H1 (cell line): Measurements from ENCODE around the gene ANXA3. TPM values are rescaled to one million over a fixed set of nuclear protein-coding genes. Genes with fewer than 3 reads are reported as not detected.

Experiments
- CTCF ChIA-PET: fragments of 300-600 bp; sonication (Branson Sonifier 250); formaldehyde crosslinking; loops from one replicate; lab custom pipeline; 2021; ENCODE audit not compliant: partially characterized antibody; lab: Charles Lee
- POLR2A ChIA-PET: fragments of 300-600 bp; sonication (Branson Sonifier 250); formaldehyde crosslinking; loops from one replicate; lab custom pipeline; 2021; ENCODE audit warnings: inconsistent platforms; ENCODE audit not compliant: partially characterized antibody; lab: Charles Lee
- DNase-seq, 2 experiments: peaks; one replicate each; pipeline versions ENCODE4 v3.0.0 to v3.0.0-alpha.2; 2010 to 2022; ENCODE audit warnings: low spot score in 2 of 2, low read depth in 1 of 2, mixed read lengths in 1 of 2
- FAIRE-seq: peaks from 2 replicates; lab custom pipeline; 2011; peaks lifted over from hg19 to GRCh38; lab: Jason Lieb, UNC
- H2AFZ ChIP-seq: 2 replicates; pipeline ENCODE4 v1.8.1; 2012; ENCODE audit warnings: low read length, inconsistent platforms
- H2AK5ac ChIP-seq: 2 replicates; pipeline ENCODE4 v1.6.1; 2013; ENCODE audit warnings: low read depth, low read length
- H2BK120ac ChIP-seq: replicated peaks from 2 replicates; pipeline ENCODE3; 2013; ENCODE audit warnings: low read depth, low read length, inconsistent platforms
- H2BK12ac ChIP-seq: 2 replicates; pipeline ENCODE4 v1.6.1; 2013; ENCODE audit warnings: low read depth, low read length
- H2BK15ac ChIP-seq: 2 replicates; pipeline ENCODE4 v1.6.1; 2013; ENCODE audit warnings: low read length
- H2BK20ac ChIP-seq: 2 replicates; pipeline ENCODE4 v1.6.1; 2013; ENCODE audit warnings: low read length
- H2BK5ac ChIP-seq: 2 replicates; pipeline ENCODE4 v1.6.1; 2013; ENCODE audit warnings: low read depth, low read length
- H3K14ac ChIP-seq: 2 replicates; pipeline ENCODE4 v1.6.1; 2013; ENCODE audit warnings: inconsistent platforms; ENCODE audit not compliant: insufficient read length
- H3K18ac ChIP-seq: 2 replicates; pipeline ENCODE4 v1.6.1; 2013; ENCODE audit warnings: low read length; ENCODE audit errors: extremely low read depth
- H3K23ac ChIP-seq: 2 replicates; pipeline ENCODE4 v1.6.1; 2013; ENCODE audit warnings: inconsistent platforms; ENCODE audit not compliant: insufficient read length
- H3K23me2 ChIP-seq: 2 replicates; pipeline ENCODE4 v1.6.1; 2013; ENCODE audit warnings: low read depth, low read length
- H3K27ac ChIP-seq: 2 replicates; pipeline ENCODE4 v1.6.1; 2011; ENCODE audit warnings: low read depth, low read length, inconsistent platforms
- H3K27me3 ChIP-seq, 4 experiments: replicated peaks in 1 of 4; 1 replicate in 1 of 4; 2 replicates in 3 of 4; pipeline versions ENCODE4 v1.6.1 to v1.8.1; 2011 to 2013; ENCODE audit warnings: low read length in 3 of 4, mild to moderate bottlenecking in 3 of 4, inconsistent platforms in 2 of 4, mixed read lengths in 2 of 4, moderate library complexity in 1 of 4; ENCODE audit not compliant: control insufficient read depth in 3 of 4, insufficient read depth in 3 of 4; ENCODE audit errors: extremely low read depth in 1 of 4
- H3K36me3 ChIP-seq, 4 experiments: 2 replicates each; pipeline versions ENCODE4 v1.6.1 to v1.8.1; 2011 to 2013; ENCODE audit warnings: mild to moderate bottlenecking in 4 of 4, low read length in 3 of 4, moderate library complexity in 2 of 4, control low read depth in 1 of 4, inconsistent platforms in 1 of 4; ENCODE audit not compliant: insufficient read depth in 4 of 4, control insufficient read depth in 2 of 4
- H3K4ac ChIP-seq: replicated peaks from 2 replicates; pipeline ENCODE3; 2013; ENCODE audit warnings: low read length, low read depth, mixed read lengths, inconsistent platforms; ENCODE audit not compliant: insufficient read length
- H3K4me1 ChIP-seq, 4 experiments: replicated peaks in 1 of 4; 1 replicate in 1 of 4; 2 replicates in 3 of 4; pipeline versions ENCODE4 v1.6.1 to v1.8.1; 2011 to 2013; ENCODE audit warnings: low read length in 3 of 4, inconsistent platforms in 2 of 4, mixed read lengths in 1 of 4; ENCODE audit not compliant: insufficient read depth in 4 of 4, control insufficient read depth in 3 of 4
- H3K4me2 ChIP-seq, 2 experiments: 2 replicates each; pipeline versions ENCODE4 v1.6.1 to v1.8.1; 2011 to 2013; ENCODE audit warnings: low read depth in 2 of 2, low read length in 2 of 2, control low read depth in 1 of 2, inconsistent platforms in 1 of 2, mild to moderate bottlenecking in 1 of 2; ENCODE audit not compliant: insufficient read depth in 1 of 2
- H3K4me3 ChIP-seq, 4 experiments: fragments of 200-600, 300-600 bp in 1 of 4; sonication (generic), shearing (Covaris generic), sonication (Bioruptor Twin) in 1 of 4; 2 replicates each; pipeline versions ENCODE4 v1.5.1 to v1.8.1; 2011 to 2016; ENCODE audit warnings: low read length in 4 of 4, low read depth in 3 of 4, control low read depth in 2 of 4, inconsistent platforms in 2 of 4, mild to moderate bottlenecking in 2 of 4, mixed read lengths in 1 of 4, moderate library complexity in 1 of 4; ENCODE audit not compliant: insufficient read depth in 2 of 4; ENCODE audit errors: extremely low read depth in 1 of 4
- H3K56ac ChIP-seq: replicated peaks from 2 replicates; pipeline ENCODE3; 2013; ENCODE audit warnings: low read depth, mild to moderate bottlenecking, mixed read lengths, low read length, inconsistent platforms; ENCODE audit not compliant: insufficient read length
- H3K79me1 ChIP-seq: 2 replicates; pipeline ENCODE4 v1.6.1; 2013; ENCODE audit warnings: low read depth, low read length, control low read depth
- H3K79me2 ChIP-seq, 2 experiments: 2 replicates each; pipeline versions ENCODE4 v1.6.1 to v1.8.1; 2012 to 2013; ENCODE audit warnings: low read length in 2 of 2, mild to moderate bottlenecking in 2 of 2, inconsistent platforms in 1 of 2; ENCODE audit not compliant: insufficient read depth in 2 of 2, control insufficient read depth in 1 of 2
- H3K9ac ChIP-seq, 4 experiments: replicated peaks in 1 of 4; 1 replicate in 1 of 4; 2 replicates in 3 of 4; pipeline versions ENCODE4 v1.6.1 to v1.8.1; 2011 to 2013; ENCODE audit warnings: low read depth in 3 of 4, low read length in 3 of 4, control low read depth in 2 of 4, mild to moderate bottlenecking in 2 of 4, moderate library complexity in 2 of 4, inconsistent platforms in 1 of 4; ENCODE audit errors: extremely low read depth in 1 of 4
- H3K9me3 ChIP-seq, 2 experiments: 2 replicates each; pipeline versions ENCODE4 v1.6.1 to v1.8.1; 2012 to 2013; ENCODE audit warnings: mild to moderate bottlenecking in 2 of 2, moderate library complexity in 2 of 2, control low read depth in 1 of 2, inconsistent platforms in 1 of 2, low read depth in 1 of 2, low read length in 1 of 2, mixed read lengths in 1 of 2; ENCODE audit not compliant: insufficient read depth in 2 of 2
- H4K20me1 ChIP-seq, 2 experiments: replicated peaks in 1 of 2; 2 replicates each; pipeline versions ENCODE3 to v1.8.1; 2011 to 2013; ENCODE audit warnings: inconsistent platforms in 2 of 2, low read length in 2 of 2, mild to moderate bottlenecking in 1 of 2; ENCODE audit not compliant: insufficient read depth in 2 of 2, control insufficient read depth in 1 of 2
- H4K5ac ChIP-seq: 2 replicates; pipeline ENCODE4 v1.6.1; 2013; ENCODE audit warnings: low read length, low read depth, mixed read lengths, inconsistent platforms; ENCODE audit not compliant: insufficient read length
- H4K8ac ChIP-seq: 2 replicates; pipeline ENCODE4 v1.8.0; 2013; ENCODE audit warnings: mild to moderate bottlenecking, moderate library complexity, low read length, inconsistent platforms; ENCODE audit not compliant: insufficient read depth; ENCODE audit errors: extremely low read depth
- H4K91ac ChIP-seq: replicated peaks from 2 replicates; pipeline ENCODE3; 2013; ENCODE audit warnings: low read length, mixed read lengths, inconsistent platforms; ENCODE audit not compliant: insufficient read length
- ATF3 ChIP-seq: IDR thresholded peaks from 2 replicates; pipeline ENCODE4 v1.6.1; 2011; ENCODE audit warnings: low read depth, mild to moderate bottlenecking, low read length; ENCODE audit not compliant: insufficient read depth
- BCL11A ChIP-seq, 2 experiments: IDR thresholded peaks; one replicate each; pipeline ENCODE4 v1.6.1; 2011; ENCODE audit warnings: low read depth in 2 of 2, low read length in 2 of 2, mild to moderate bottlenecking in 2 of 2
- CREB1 ChIP-seq: IDR thresholded peaks from 2 replicates; pipeline ENCODE4 v1.6.1; 2012; ENCODE audit warnings: inconsistent platforms
- E2F6 ChIP-seq: IDR thresholded peaks from 2 replicates; pipeline ENCODE4 v1.6.1; 2012; ENCODE audit warnings: inconsistent platforms
- KDM5A ChIP-seq: fragments of 200-600 bp; IDR thresholded peaks from 2 replicates; pipeline ENCODE4 v1.7.1; 2012; ENCODE audit warnings: mild to moderate bottlenecking, low read length, inconsistent platforms, mixed read lengths
- NRF1 ChIP-seq: IDR thresholded peaks from 2 replicates; pipeline ENCODE4 v1.6.1; 2011; ENCODE audit warnings: mild to moderate bottlenecking, low read depth, low read length, improper control_type of control experiment
- RFX5 ChIP-seq: IDR thresholded peaks from 2 replicates; pipeline ENCODE4 v1.6.1; 2011; ENCODE audit warnings: low read depth, low read length, improper control_type of control experiment, borderline replicate concordance
- RXRA ChIP-seq: IDR thresholded peaks from 2 replicates; pipeline ENCODE4 v1.6.1; 2011; ENCODE audit warnings: low read depth, mild to moderate bottlenecking, low read length, moderate library complexity; ENCODE audit not compliant: insufficient read depth
- SIRT6 ChIP-seq: IDR thresholded peaks from one replicate; pipeline ENCODE4 v1.7.1; 2012; ENCODE audit warnings: low read length, inconsistent platforms
- SP2 ChIP-seq: IDR thresholded peaks from 2 replicates; pipeline ENCODE4 v1.6.1; 2012; ENCODE audit warnings: mild to moderate bottlenecking, low read length, inconsistent platforms
- SRF ChIP-seq: IDR thresholded peaks from 2 replicates; pipeline ENCODE4 v1.6.1; 2011; ENCODE audit warnings: mild to moderate bottlenecking, low read depth, low read length, moderate library complexity
- TBP ChIP-seq: IDR thresholded peaks from 2 replicates; pipeline ENCODE4 v1.6.1; 2011; ENCODE audit warnings: low read depth, low read length, improper control_type of control experiment
- WGBS, 2 experiments: shearing (Covaris generic) in 1 of 2; methylation state at CpG; one replicate each; pipeline versions ENCODE4 v1.1.6 to v1.1.7; 2013 to 2015; ENCODE audit warnings: low lambda C conversion rate in 2 of 2, mixed read lengths in 2 of 2, inconsistent platforms in 1 of 2, low coverage in 1 of 2, missing lambda C conversion rate in 1 of 2; ENCODE audit not compliant: insufficient replicate concordance in 2 of 2, insufficient coverage in 1 of 2, insufficient read length in 1 of 2; ENCODE audit errors: extremely low coverage in 1 of 2, missing lambda C conversion rate in 1 of 2; 5-methylcytosine and 5-hydroxymethylcytosine counted together
- polyA plus RNA-seq, 7 experiments: library from polyadenylated mRNA; depleted of rRNA in 3 of 7; stranded (reverse) in 5 of 7; unstranded in 2 of 7; fragments of >200 nt in 5 of 7; fragments of 200-250 nt in 2 of 7; gene quantifications; 1 replicate in 5 of 7; 2 replicates in 1 of 7; 4 replicates in 1 of 7; pipeline versions ENCODE4 v1.2.1 to v1.2.3, GENCODE V29; 2011 to 2013; ENCODE audit warnings: missing spikeins in 2 of 7, mixed read lengths in 2 of 7
- total RNA-seq: library from RNA; stranded (reverse); fragmentation: NEBNext Ultra II Directional; extraction: Animal tissue kit (Norgen Biotek cat#: 25700); gene quantifications from 2 replicates; pipeline ENCODE4 v1.2.1, GENCODE V29; 2021

The ANXA3 gene
- total and polyA plus RNA-seq, 2 of the 8 experiments (the other 6 are each of a cell fraction or from before 2014, with no cell fraction given): 10.3 to 27.3 TPM

- Histone ChIP-seq H3K4me3 (no peak overlapping the region), H2AK5ac (no peak overlapping the region), H3K27ac (no peak overlapping the region), H4K8ac (no peak overlapping the region), H3K4ac (no peak overlapping the region), H3K9me3 (no peaks in the 10 kb centered on the region), H3K18ac (no peak overlapping the region), H2BK5ac (no peak overlapping the region), H3K79me1 (no peaks in the 10 kb centered on the region), H3K4me1 (no peaks in the 10 kb centered on the region), H2BK15ac (no peak overlapping the region), H3K14ac (no peak overlapping the region), H4K20me1 (no peaks in the 10 kb centered on the region), H3K9ac (no peak overlapping the region), H4K5ac (no peak overlapping the region), H2BK20ac (no peak overlapping the region), H3K56ac (no peak overlapping the region), H2BK12ac (no peak overlapping the region), H2AFZ (no peak overlapping the region), H2BK120ac (no peak overlapping the region), H3K23me2 (no peaks in the 10 kb centered on the region), H4K91ac (no peak overlapping the region), H3K79me2 (no peaks in the 10 kb centered on the region), H3K4me2 (no peak overlapping the region), H3K23ac (no peak overlapping the region), H3K27me3 (no peaks in the 10 kb centered on the region), H3K36me3 (no peaks in the 10 kb centered on the region)
- CTCF ChIA-PET: interaction anchor here (1.1 to 2.3 kb wide), 2 partner anchors 10 to 248 kb away, joined by 3 to 6 read pairs; no protein-coding TSS in a partner anchor
- FAIRE-seq (no peak), DNase-seq (no peak)
- POLR2A ChIA-PET: interaction anchor here (0.6 to 1.3 kb wide), 2 partner anchors 8 to 318 kb away, joined by 3 read pairs; partner anchors contain the start of gene PAQR3
- TF ChIP-seq BCL11A (IDR thresholded peaks at IDR 0.05; ENCODE audit: low read depth in 2 of 2, low read length in 2 of 2): no peak
- no peak for TF ChIP-seq CREB1
- no peak for TF ChIP-seq KDM5A
- TF ChIP-seq E2F6: no peak
- no peak for TF ChIP-seq NRF1
- no peak for TF ChIP-seq SP2
- TF ChIP-seq ATF3: no peak
- no peak for TF ChIP-seq RFX5
- TF ChIP-seq SIRT6: no peak
- no peak for TF ChIP-seq SRF
- TF ChIP-seq TBP: no peak
- TF ChIP-seq RXRA: no peak
- 89% methylated on average over 4 of the region's 4 CpGs; no CpG with 5 or more reads in 1 of the 2 experiments for WGBS, 2 experiments
These were observed 69.8 kb downstream of the ANXA3 start for GRCh38 chr4:78621395-78621794.
